HepG2 (cell line): ENCODE results near the gene AMZ1. TPM values are rescaled to one million over a fixed set of nuclear protein-coding genes. Genes with fewer than 3 reads are reported as not detected.

Experiments used
- EED ChIP-seq: sonication (generic); formaldehyde crosslinking; IDR thresholded peaks from 2 replicates; pipeline ENCODE4 v1.5.0; 2020; ENCODE audit warnings: mild to moderate bottlenecking, missing genetic modification reagents
- KDM5A ChIP-seq: fragments of 200-600 bp; sonication (generic); IDR thresholded peaks from 2 replicates; pipeline ENCODE4 v1.7.0; 2018; ENCODE audit warnings: antibody characterized with exemption, mild to moderate bottlenecking, low read length, borderline replicate concordance
- KDM6A ChIP-seq: IDR thresholded peaks from 2 replicates; pipeline ENCODE4 v1.6.1; 2016; ENCODE audit warnings: low read depth
- KLF9 ChIP-seq: IDR thresholded peaks from 2 replicates; pipeline ENCODE4 v1.6.1; 2016; ENCODE audit warnings: low read depth
- MAZ ChIP-seq, 2 experiments: sonication (generic) in 1 of 2; formaldehyde crosslinking in 1 of 2; IDR thresholded peaks; 2 replicates each; pipeline versions ENCODE4 v1.5.0 to v1.6.1; 2012 to 2020; ENCODE audit warnings: low read depth in 2 of 2, mild to moderate bottlenecking in 2 of 2, borderline replicate concordance in 1 of 2, improper control_type of control experiment in 1 of 2, low read length in 1 of 2, missing genetic modification reagents in 1 of 2, moderate library complexity in 1 of 2
- MEIS2 ChIP-seq: sonication (generic); formaldehyde crosslinking; IDR thresholded peaks from 2 replicates; pipeline ENCODE4 v1.9.0; 2021; ENCODE audit warnings: mild to moderate bottlenecking, missing genetic modification reagents
- PAWR ChIP-seq: sonication (generic); formaldehyde crosslinking; IDR thresholded peaks from 2 replicates; pipeline ENCODE4 v1.4.0; 2020; ENCODE audit warnings: missing genetic modification reagents, mild to moderate bottlenecking, borderline replicate concordance
- SKIL ChIP-seq: sonication (generic); formaldehyde crosslinking; IDR thresholded peaks from 2 replicates; pipeline ENCODE4 v1.8.0; 2022; ENCODE audit warnings: missing genetic modification reagents, mild to moderate bottlenecking, moderate library complexity, borderline replicate concordance
- SNAPC5 ChIP-seq: sonication (generic); formaldehyde crosslinking; IDR thresholded peaks from 2 replicates; pipeline ENCODE4 v1.8.1; 2023; ENCODE audit warnings: mild to moderate bottlenecking, missing genetic modification reagents, borderline replicate concordance
- SUZ12 ChIP-seq: fragments of 150-350 bp; IDR thresholded peaks from 2 replicates; pipeline ENCODE4 v1.6.1; 2014; ENCODE audit warnings: low read depth, low read length
- ZFP41 ChIP-seq: sonication (generic); formaldehyde crosslinking; IDR thresholded peaks from 2 replicates; pipeline ENCODE4 v1.4.0; 2020; ENCODE audit warnings: mild to moderate bottlenecking, missing genetic modification reagents, borderline replicate concordance
- ZNF256 ChIP-seq: sonication (generic); formaldehyde crosslinking; conservative IDR thresholded peaks from 2 replicates; pipeline ENCODE4 v1.4.0; 2020; ENCODE audit warnings: missing genetic modification reagents
- ZNF407 ChIP-seq: sonication (generic); formaldehyde crosslinking; IDR thresholded peaks from one replicate; pipeline ENCODE4 v1.5.1; 2020; ENCODE audit warnings: mild to moderate bottlenecking, missing genetic modification reagents; ENCODE audit errors: not compliant biosample characterization
- ZNF432 ChIP-seq: sonication (generic); formaldehyde crosslinking; IDR thresholded peaks from 2 replicates; pipeline ENCODE4 v1.5.0; 2020; ENCODE audit warnings: missing genetic modification reagents, mild to moderate bottlenecking, borderline replicate concordance
- ZNF510 ChIP-seq: sonication (generic); formaldehyde crosslinking; IDR thresholded peaks from 2 replicates; pipeline ENCODE4 v1.4.0; 2020; ENCODE audit warnings: low read depth, mild to moderate bottlenecking, missing genetic modification reagents
- ZNF569 ChIP-seq: sonication (generic); formaldehyde crosslinking; IDR thresholded peaks from 2 replicates; pipeline ENCODE4 v1.5.0; 2020; ENCODE audit warnings: mild to moderate bottlenecking, missing genetic modification reagents, moderate library complexity, borderline replicate concordance
- ZNF720 ChIP-seq: sonication (generic); formaldehyde crosslinking; IDR thresholded peaks from 2 replicates; pipeline ENCODE4 v1.4.0; 2020; ENCODE audit warnings: missing genetic modification reagents
- ZSCAN30 ChIP-seq: sonication (generic); formaldehyde crosslinking; IDR thresholded peaks from 2 replicates; pipeline ENCODE4 v1.5.0; 2020; ENCODE audit warnings: mild to moderate bottlenecking, missing genetic modification reagents
- polyA plus RNA-seq, 8 experiments: library from polyadenylated mRNA; depleted of rRNA in 3 of 8; stranded (reverse) in 7 of 8; unstranded in 1 of 8; fragments of >200 nt; fragmentation: Illumina TruSeq in 4 of 8; extraction: Trizol in 4 of 8; gene quantifications; 2 replicates each; pipeline versions ENCODE4 v1.2.1 to v1.2.3, GENCODE V29; 2011 to 2016; ENCODE audit warnings: low read depth in 4 of 8, missing spikeins in 1 of 8, mixed read lengths in 1 of 8; ENCODE audit not compliant: insufficient read depth in 1 of 8
- total RNA-seq, 5 experiments: library from RNA; depleted of rRNA; stranded (reverse); fragments of >200 nt; fragmentation: Illumina TruSeq; extraction: Trizol; gene quantifications; 2 replicates each; pipeline ENCODE4 v1.2.3, GENCODE V29; 2016; ENCODE audit warnings: low read depth in 1 of 5

The AMZ1 gene
- total and polyA plus RNA-seq, 2 of the 13 experiments (the other 11 are each of a cell fraction or from before 2014, with no cell fraction given) = 0.03 TPM; not detected in 1

GRCh38 chr7:2638224-2638991 lies 49.6 kb upstream of the AMZ1 start (continued):
- no peak for TF ChIP-seq SNAPC5
- no peak for TF ChIP-seq ZNF720
- no peak for TF ChIP-seq KDM5A
- peak; percentile 47; the same call in 1 of the 2 replicates for TF ChIP-seq KDM6A (CRISPR knock-in tag)
- no peak for TF ChIP-seq EED
- no peak for TF ChIP-seq SUZ12
- TF ChIP-seq ZNF256 (CRISPR knock-in tag) = peak; percentile 85
- peak; percentile 85; the same call in 1 of the 2 replicates for TF ChIP-seq SKIL (CRISPR knock-in tag)
- no peak for TF ChIP-seq ZNF432 (CRISPR knock-in tag)
- TF ChIP-seq MEIS2 (CRISPR knock-in tag) = peak; percentile 77; the same call in 1 of the 2 replicates
- TF ChIP-seq ZSCAN30 = 0 out of 2 replicates have a peak, but pooled peaks have one; percentile 55
- no peak for TF ChIP-seq ZNF569 (CRISPR knock-in tag)
- peak; percentile 82 for TF ChIP-seq ZNF407
- TF ChIP-seq KLF9 = no peak
- TF ChIP-seq ZFP41 (CRISPR knock-in tag) = no peak
- no peak for TF ChIP-seq PAWR (CRISPR knock-in tag)
- TF ChIP-seq MAZ (IDR thresholded peaks at IDR 0.05; ENCODE audit: borderline replicate concordance, low read depth, low read length) = 0 out of 2 replicates have a peak, but pooled peaks have one; percentile 43
- peak; percentile 79 for TF ChIP-seq MAZ (CRISPR knock-in tag; IDR thresholded peaks at IDR 0.05; ENCODE audit: low read depth)
- TF ChIP-seq ZNF510 = no peak
